ENCODE data around the gene TLR5. TPM values are rescaled to one million over a fixed set of nuclear protein-coding genes. Genes with fewer than 3 reads are reported as not detected.
A peak's percentile ranks its signal among the peaks of the same experiment; 100 is the strongest.
"Not testable (repeated sequence)": the region's sequence is repeated elsewhere in the genome, so short reads cannot be mapped to it uniquely, and the experiment has no call there.

The TLR5 gene
- total RNA-seq: 11.1 TPM

- ATAC-seq: peak; percentile 91
Observed at GRCh38 chr1:223142795-223143536, at the start of gene TLR5. Gene TLR5 (minus strand): TSS chr1:223143248. CDS start chr1:223113031, 30,217 bp downstream.

- peak; percentile 45 for ATAC-seq
Observed at GRCh38 chr1:223189903-223190724, 47.1 kb upstream of the TLR5 start.

DNA sequence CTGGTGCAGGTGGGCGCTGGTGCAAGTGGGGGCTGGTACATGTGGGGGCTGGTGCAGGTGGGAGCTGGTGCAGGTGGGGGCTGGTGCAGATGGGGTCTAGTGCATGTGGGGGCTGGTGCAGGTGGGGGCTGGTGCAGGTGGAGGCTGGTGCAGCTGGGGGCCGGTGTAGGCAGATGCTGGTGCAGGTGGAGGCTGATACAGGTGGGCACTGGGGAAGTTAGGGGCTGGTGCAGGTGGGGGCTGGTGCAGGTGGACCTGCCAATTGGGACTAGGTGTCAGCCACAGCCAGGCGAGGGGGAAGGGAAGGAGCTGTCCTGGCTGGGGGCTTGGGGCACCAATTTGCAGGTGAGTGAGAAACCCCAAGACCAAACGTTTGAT, 46.5 kb upstream of the TLR5 start:
- peak; percentile 32 for ATAC-seq

- no peak for ATAC-seq
Observed at GRCh38 chr1:223188618-223189356, 45.7 kb upstream of the TLR5 start.

DNA sequence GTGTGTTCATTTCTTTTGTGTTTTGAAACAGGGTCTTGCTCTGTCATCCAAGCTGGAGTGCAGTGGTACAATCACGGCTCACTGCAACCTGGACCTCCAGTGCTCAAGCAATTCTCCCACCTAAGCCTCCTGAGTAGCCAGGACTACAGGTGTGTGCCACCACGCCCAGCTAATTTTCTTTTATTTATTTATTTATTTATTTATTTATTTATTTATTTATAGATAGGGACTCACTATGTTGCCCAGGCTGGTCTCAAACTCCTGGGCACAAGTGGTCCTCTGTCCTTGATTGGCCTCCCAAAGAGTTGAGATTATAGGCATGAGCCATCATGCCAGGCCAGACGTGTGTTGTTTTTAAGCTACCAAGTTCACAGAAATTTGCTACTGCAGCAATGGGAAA, 43.8 kb upstream of the TLR5 start:
- ATAC-seq: no peak

DNA sequence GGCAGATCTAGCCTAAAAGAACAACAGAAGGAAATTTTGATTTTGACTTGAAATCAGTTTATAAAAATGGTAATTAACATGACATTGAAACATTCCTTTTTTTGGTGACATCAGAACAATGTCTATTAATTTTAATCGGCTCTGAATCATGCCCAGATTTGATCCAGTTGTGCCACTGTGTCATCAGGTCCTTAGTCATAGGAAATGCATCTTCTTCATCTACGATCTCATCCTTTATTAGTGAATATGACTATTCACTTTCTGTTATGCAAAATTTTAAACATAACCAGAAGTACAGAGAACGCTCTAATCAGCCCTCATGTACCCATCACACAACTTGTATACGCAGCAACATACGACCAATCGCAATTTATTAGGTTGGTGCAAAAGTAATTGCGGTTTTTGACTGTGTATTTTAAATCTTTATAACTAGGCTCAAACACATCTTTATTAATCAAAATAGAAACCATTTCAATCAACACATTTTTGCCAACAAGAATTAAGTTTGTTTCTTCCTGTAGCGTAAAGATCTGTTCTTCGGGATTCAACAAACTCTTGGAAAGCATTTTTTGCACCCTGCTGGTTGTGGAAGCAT, 40.3 kb upstream of the TLR5 start:
- ATAC-seq: peak; percentile 41

DNA sequence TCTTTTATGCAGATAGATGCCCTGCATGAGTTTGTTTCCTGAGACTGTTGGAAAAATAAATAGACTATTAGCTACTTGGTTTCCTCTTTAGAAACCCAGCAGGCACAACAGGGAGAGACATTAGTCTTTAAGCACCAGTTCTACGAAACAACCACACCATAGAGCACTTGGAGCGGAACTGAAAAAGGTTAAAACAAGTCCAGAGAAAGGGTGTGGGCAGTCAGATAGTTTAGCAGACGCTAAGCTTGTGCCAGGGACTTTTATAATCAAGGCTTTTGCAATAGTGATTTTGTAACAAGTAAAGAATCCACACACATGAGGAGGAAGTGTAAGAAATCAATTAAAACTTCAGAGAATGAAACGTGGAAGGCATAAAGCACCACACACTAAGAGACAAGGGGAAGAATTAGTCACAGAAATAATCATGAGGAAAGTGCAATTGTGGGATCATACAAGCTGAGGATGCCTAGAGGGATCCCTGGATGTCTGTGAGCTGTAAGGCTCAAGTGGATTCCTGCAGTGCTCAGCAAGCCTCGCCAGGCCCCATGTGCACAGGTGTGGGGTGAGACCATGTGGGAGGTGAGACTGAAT, 37.8 kb upstream of the TLR5 start:
- ATAC-seq: peak; percentile 79

GRCh38 chr1:223179786-223180185, 36.7 kb upstream of the TLR5 start:
- no peak for ATAC-seq

DNA sequence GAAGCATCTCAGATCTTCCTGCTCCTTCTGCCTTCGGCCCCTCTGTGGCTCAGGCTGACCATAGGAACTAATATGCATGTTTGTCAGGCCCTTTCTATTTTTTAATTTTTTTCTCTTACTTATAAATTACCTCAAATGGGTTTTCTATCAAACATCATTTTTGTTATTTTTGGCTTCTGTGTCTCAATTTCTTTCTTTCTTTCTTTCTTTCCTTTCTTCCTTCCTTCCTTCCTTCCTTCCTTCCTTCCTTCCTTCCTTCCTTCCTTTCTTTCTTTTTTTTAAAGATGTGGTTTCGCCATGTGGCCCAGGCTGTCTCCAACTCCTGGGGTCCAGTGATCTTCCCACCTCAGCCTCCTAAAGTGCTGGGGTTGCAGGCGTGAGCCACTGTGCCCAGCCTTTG, 36.2 kb upstream of the TLR5 start:
- ATAC-seq: no peak

- ATAC-seq: no peak
Observed at GRCh38 chr1:223177681-223178080, 34.6 kb upstream of the TLR5 start.

DNA sequence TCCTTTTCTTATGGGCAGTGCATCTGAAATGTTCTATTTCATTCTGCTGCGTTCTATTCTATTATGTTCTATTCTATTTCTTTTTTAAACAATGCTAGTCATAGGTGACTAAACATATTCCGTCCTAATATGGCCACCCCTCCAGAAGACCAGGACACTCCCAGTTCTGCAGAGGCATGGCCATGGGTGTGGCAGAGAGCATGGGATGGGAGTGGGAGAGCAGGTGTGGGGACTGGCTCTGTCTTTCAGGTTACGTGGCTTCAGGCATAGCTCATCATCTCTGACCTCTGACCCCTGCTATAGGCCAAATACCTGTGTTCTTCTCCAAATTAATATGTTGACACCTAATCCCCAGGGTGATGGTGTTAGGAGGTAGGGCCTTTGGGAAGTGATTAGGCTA, 33.4 kb upstream of the TLR5 start:
- peak; percentile 97 for ATAC-seq

- ATAC-seq: no peak
Observed at GRCh38 chr1:223175633-223176032, 32.6 kb upstream of the TLR5 start.

DNA sequence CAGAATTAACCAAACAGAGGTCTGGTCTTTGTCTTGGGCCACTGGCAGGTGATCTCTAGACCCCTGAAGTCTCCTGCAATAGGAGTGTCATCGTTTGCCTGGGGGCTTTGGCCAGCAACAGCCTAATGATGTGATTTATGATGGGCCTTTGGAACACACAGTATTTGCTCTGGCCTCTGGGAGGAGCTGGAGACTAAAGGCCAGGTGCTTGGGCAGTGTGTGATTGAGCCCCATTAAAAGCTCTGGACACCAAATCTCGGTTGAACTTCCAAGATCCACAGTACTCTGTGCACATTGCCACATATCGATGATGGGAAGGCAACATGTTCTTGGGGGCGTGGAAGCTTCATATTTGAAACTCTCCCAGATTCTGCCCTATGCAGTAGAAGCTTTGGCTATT, 32.0 kb upstream of the TLR5 start:
- no peak for ATAC-seq

DNA sequence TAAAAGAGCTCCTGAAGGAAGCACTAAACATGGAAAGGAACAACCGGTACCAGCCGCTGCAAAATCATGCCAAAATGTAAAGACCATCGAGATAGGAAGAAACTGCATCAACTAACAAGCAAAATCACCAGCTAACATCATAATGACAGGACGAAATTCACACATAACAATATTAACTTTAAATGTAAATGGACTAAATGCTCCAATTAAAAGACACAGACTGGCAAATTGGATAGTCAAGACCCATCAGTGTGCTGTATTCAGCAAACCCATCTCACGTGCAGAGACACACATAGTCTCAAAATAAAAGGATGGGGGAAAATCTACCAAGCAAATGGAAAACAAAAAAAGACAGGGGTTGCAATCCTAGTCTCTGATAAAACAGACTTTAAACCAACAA, 26.4 kb upstream of the TLR5 start:
- ATAC-seq: not testable (repeated sequence)

DNA sequence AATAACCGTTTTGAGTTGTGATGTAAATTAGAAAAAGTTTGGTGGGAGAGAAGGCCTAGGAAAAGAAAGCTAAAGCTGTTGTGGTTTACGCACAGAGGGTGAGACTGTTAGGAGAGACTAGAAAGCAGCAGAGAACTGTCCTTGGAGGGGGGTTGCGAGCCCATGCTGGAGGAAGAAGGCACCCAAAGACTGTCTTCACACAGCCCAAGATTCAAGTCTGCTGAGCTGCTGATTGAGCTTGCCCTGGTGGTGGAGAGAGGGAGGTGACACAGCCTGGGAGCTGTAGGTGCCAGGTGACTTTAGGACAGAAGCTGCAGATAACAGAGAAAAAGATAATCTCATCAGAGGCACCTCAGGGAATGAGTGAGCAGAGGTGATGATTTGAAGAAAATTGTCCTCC, 18.3 kb upstream of the TLR5 start:
- ATAC-seq: no peak

DNA sequence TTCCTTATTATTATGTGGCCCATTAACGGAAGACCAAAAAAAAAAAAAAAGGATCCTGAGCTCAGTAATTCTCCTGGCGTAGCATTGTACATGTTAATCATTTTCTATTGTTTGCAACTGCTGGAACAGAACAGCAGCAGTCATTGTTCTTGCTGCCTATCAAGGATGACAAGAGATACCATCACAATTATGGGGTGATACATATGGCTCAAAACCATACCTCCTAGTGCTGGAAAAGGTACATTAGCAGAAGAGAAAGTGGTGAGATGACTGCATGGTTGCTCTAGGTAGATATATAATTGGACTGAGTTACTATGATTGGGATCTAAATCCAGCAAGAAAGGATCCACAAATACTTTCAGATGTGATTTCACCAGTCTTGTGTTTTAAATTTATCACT, 13.3 kb upstream of the TLR5 start:
- ATAC-seq: no peak

DNA sequence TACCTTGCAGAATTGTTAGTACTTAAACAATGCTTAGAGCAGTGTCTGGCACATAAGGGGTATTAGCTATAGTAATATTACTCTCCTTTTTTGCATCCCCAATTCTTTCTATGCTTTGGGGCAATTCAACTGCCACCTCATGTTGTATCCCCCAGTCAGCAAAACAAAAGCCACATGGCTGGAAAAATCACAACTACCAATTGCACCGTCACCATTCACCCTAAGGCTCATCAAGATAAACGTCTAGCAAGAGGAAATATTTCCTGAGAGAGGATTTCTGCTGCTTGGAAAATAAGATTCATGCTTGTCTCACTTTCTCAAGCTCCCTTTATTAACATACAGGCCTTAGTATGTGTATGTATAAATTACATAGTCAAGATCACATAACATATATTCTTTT, 12.1 kb upstream of the TLR5 start:
- no peak for ATAC-seq

DNA sequence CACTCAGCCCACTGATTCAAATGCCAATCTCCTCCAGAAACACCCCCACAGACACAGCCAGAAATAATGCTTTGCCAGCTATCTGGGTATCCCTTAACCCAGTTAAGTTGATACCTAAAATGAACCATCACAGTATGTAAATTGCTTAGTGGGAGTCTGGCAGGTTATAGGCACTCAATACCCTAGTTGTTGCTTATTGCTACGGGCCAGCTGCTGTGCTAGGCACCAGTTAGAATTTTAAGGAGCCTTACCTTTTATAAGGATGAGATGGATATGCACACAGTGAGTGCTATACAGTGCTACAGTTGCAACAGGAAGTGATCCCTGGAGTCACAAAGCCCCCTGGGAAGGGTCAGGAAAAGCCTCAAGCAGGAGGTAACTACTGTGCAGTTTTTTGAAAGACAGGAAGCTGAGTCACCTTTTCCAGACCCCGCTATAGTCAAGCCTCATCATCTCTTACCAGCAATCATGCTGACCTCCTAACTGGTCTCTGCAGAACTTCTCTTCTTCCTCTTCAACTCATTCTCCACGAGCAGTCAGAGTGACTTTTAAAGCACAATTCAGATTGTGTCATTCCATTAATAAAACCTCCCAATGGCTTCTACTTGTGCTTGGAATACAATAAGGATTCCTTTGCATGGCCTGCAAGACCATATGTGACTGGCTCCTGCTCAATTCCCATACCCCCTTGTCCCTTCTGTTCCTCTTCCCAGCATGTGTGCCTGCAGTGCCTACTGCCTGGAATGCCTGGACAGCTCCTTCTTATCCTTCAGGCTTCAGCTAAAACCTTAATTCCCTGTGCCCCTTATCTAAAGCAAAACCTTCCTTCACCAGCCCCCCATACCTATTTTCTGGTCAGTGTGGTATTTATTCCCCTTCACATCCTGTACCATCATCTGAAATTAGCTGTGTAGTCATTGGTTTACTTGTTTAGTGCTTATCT, 10.4 kb upstream of the TLR5 start:
- peak; percentile 20 for ATAC-seq

DNA sequence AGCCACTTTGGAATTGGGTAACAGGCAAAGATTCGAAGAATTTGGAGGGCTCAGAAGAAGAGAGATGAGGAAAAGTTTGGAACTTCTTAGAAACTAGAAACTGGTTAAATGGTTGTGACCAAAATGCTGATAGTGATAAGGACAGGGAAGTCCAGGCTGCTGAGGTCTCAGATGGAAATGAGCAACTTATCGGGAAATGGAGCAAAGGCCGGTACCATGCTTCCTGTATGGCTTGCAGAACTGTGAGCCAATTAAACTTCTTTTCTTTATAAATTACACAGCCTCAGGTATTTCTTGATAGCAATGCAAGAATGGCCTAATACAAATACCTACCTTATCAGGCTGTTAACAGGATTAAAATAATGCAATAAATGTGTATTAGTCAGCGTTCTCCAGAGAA, 9.4 kb upstream of the TLR5 start:
- no peak for ATAC-seq

- ATAC-seq: no peak
Observed at GRCh38 chr1:223150443-223150842, 7.4 kb upstream of the TLR5 start.

- ATAC-seq: no peak
Observed at GRCh38 chr1:223147873-223148272, 4.8 kb upstream of the TLR5 start.
